HG03558 (cell line): ENCODE data around the gene ZNF331.
"Not testable (repeated sequence)": the region's sequence is repeated elsewhere in the genome, so short reads cannot be mapped to it uniquely, and the experiment has no call there.

Experiments used
- ATAC-seq: cut with Tn5 transposase; IDR thresholded peaks from one replicate; pipeline ENCODE4 v1.9.1; 2021; ENCODE audit warnings: moderate number of reproducible peaks; ENCODE audit not compliant: unreplicated experiment; ENCODE audit errors: extremely low read depth

Gene ZNF331

DNA sequence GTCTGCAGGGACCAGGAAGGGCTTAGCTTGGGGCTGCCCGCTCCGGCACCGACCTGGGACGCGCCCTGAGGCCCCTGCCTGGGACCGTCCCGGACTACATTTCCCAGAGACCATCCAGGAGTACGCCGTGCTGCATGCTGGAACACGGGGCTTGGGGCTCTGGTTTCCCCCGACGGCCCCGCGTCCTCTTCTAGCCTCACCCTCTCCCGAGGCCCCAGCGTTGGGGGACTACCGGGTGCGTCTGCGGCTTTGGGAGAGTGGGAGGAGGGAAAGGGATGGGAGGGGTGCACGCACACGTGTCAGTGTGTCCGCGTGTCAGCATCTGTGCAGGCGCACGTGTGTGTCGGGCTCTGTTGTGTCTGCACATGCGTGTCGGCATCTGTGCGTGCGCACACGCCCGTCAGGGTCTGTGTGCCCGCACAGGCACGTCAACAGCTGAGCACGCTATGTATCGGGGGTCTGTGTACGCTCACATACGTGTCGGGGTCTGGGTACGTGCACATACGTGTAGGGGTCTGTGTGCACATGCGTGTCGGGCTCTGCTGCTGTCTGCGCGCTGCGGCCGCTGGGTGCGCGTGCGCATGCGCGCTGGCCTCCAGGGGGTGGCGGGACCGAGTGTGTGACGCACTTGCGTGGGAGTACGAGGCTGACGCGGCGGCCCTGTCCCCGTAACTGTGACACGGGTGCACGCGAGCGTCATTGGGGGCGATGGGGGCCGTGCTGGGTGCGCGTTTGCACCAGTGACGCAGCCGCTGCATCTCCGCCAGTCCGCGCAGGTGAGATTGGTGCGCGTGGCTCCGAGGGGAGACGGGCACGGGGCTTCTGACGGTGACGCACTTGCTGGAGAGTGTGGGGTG is at the start of gene ZNF331:
Gene ZNF331 (plus strand): TSS at position 625 of the 857 bp plus-strand sequence. CDS start 31,232 bp downstream, outside the sequence.
- ATAC-seq: no peak

DNA sequence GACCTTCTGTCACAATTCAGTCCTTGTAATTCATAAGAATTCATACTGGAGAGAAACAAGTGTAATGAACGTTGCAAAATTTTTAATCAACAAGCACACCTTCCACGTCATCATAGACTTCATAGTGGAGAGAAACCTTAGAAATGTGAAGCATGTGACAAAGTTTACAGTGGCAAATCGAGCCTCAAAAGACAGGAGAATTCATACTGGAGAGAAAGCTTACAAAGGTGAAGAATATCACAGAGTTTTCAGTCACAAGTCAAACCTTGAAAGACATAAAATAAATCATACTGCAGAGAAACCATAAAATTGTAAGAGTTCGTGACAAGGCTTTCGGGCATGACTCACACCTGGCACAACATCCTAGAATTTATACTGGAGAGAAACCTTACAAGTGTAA is 45.8 kb upstream of the ZNF331 start:
- ATAC-seq: no peak

DNA sequence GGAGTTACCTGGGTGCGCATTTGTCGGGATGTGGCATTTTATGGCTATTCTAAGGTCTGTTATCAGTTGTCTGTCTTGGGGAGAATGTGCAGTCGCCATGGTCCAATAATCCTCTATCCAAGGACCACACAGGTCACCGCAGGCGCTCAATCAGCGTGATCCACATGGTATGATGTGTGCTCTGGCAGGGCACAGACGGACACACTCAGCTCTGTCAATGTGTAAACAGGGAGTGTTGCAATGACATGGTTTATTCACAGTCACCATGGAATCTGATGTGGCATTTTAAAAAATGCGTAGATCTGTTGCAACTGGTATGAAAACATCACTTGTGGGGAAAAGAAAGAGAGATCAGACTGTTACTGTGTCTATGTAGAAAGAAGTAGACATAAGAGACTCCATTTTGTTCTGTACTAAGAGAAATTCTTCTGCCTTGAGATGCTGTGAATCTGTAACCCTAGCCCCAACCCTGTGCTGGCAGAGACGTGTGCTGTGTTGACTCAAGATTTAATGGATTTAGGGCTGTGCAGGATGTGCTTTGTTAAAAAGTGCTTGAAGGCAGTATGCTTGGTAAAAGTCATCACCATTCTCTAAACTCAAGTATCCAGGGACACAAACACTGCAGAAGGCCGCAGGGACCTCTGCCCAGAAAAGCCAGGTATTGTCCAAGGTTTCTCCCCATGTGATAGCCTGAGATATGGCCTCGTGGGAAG is 40.5 kb upstream of the ZNF331 start:
- ATAC-seq: not testable (repeated sequence)

DNA sequence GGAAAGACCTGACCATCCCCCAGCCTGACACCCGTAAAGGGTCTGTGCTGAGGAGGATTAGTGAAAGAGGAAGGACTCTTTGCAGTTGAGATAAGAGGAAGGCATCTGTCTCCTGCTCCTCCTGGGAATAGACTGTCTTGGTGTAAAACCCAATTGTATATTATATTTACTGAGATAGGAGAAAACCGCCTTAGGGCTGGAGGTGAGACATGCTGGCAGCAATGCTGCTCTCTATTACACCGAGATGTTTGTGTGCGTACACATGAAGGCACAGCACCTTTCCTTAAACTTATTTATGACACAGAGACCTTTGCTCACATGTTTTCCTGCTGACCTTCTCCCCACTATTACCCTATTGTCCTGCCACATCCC is 39.9 kb upstream of the ZNF331 start:
- not testable (repeated sequence) for ATAC-seq

DNA sequence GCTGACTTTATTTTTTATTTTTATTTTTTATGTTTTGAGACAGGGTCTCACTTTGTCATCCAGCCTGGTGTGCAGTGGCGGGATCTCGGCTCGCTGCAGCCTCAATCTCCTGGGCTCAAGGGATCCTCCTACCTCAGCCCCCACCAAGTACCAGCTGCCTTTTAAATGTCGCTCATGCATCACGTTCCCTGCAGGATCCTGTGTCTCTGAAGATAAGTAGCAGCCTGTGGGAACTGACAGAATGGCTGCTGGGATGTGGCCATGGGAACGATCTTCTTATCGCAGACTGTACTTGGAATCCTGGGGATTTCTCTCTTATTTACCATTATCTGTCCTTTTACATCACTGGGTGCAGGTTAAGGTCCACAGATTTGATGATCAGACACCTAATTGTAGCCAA is 34.8 kb upstream of the ZNF331 start:
- not testable (repeated sequence) for ATAC-seq

DNA sequence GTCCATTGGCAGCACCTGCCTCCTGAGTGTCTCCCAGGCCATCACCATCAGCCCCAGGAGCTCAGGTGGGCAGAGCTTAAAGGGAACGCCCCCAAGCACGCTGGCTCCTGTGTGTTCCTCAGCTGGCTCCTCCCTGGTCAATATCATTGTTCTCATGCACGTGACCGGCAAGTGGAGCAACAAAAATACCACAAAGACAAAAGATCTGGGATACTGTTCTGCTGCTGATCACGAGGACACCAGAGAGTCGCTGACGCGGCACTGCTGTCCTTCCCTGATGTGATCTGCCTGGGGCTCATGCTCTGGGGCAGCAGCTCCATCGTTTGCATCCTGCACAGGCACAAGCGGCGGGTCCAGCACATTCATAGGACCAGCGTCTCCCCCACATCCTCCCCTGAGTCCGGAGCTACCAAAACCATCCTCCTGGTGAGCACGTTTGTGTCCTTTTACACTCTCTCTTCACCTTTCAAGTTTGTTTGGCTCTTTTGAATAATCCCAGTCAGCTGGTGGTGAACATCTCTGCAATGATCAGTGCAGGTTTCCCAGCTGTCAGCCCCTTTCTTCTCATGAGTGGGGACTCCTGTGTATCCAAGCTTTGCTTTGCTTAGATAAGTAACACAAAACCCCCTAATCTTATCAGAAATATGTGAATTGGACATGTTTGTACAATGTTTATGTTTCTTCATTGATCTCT is 34.1 kb upstream of the ZNF331 start:
- not testable (repeated sequence) for ATAC-seq

DNA sequence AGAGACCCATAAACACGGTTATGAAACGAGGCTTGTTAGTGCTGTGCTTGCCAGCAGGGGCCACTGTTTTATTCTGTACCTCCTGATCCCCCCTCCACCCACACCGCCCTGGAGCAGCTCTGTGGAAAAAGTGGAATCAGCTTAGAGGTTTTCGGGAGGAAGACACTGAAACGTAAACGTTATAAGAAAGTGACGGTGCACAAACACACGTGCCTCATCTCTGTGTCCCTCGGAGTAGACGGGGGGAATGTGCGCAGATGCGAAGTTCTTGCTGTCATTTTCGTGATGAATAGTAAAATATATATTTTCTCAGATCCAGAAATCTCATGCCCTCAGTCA is 33.6 kb upstream of the ZNF331 start:
- not testable (repeated sequence) for ATAC-seq

DNA sequence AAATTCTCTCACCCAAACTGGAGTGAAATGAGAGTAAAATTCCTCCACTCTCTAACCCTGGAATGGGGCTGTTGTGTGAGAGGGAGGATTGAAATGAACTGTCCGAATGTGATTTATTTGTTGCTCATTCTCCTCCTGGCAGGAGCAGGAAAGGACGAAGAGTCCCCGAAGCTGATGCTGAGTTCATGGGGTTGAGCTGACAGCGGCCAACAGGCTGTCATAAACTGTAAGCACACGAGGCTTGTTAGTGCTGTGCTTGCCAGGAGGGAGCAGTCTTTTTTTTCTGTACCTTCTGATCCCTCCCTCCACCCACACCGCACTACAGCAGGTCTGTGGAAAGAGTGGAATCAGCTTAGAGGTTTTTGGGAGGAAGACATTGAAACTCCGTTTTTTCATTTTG is 33.1 kb upstream of the ZNF331 start:
- no peak for ATAC-seq

DNA sequence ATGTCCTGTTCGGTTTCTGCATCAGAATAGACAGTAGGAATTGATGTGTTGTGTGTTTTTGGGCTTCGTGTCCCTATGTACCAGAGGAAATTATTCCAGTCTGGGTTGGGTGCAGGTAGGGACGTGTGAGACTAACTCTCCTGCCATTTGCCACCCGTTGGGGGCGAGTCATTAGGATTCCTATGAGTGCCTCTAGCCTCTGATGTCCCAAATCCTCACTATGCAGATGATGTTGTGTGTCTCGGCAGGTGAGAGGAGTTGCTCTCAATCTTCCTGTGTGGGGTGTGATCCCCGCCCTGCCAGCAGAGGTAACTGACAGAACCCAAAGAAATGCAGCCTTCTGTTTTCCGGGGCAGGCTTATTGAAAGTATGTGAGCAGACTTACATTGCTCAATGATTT is 31.2 kb upstream of the ZNF331 start:
- ATAC-seq: no peak

DNA sequence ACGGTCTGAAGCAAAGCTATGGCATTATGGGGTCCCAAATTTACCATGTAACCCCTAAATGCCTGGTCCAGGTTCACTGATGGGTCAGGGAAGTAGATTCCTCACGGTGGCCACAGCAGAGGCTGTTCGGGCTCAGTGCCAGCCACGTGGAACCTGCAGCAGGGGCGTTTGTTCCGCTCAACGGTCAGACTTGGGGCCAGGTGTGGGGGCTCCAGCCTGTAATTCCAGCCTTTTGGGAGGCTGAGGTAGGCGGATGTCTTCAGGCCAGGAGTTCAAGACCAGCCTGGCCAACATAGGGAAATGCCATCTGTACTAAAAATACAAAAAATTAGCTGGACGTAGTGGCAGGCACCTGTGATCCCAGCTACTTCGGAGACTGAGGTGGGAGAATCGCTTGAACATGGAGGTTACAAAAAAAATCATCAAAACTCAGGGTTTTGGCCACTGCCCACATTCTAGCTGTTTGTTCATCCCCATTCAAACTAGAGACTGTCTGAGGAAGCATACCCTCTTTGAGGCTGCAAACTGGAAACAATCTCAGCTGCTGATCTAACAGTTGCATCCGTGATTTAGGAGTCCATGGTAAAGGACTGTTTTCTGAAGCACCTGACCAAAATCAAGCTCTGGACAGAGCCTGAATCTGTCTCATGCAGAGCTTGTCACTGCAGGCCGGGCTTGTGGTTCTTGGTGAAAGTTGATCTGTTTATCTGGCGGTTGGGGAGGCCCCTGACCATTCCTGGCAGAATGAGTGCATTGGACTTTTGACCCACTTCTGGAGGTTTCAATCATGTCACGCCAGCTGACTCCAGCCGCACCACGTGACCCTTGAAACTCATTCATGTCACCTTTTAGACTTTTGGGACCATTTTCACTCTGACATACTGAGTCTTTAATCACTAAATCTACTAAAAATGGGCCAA is 30.2 kb upstream of the ZNF331 start:
- no peak for ATAC-seq

DNA sequence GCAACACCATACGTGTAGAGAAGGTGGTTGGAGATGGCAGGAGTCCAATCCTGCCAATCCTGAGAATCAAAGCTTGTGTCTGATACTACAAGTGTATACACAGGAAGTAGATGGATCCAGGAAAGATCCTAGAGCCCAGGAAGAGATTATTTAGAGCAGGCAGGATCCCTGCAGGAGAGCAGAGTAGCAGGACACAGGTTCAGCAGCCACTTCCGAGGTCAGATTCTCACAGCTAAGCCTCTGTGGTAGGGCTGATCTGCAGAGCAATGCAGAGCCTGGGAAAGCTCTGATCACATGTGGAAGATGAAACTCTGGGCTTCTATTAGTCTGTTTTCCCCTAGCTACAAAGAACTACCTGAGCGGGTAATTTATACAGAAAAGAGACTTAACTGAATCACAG is 28.5 kb upstream of the ZNF331 start:
- no peak for ATAC-seq

DNA sequence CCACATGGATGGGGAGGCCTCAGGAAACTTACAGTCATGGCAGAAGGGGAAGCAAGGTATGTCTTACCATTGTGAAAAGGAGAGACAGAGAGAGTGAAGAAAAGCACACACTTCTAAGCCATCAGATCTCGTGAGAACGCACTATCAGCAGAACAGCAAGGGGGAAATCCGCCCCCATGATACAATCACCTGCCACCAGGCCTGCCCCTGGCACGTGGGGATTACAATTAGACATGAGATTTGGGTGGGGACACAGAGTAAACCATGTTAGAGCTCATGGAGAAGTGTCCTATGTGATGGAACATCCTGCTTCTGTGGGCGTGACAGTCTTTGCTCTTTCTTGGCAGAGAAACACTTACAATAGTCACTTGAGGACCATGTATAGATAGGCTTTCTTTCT is 28.1 kb upstream of the ZNF331 start:
- ATAC-seq: no peak

DNA sequence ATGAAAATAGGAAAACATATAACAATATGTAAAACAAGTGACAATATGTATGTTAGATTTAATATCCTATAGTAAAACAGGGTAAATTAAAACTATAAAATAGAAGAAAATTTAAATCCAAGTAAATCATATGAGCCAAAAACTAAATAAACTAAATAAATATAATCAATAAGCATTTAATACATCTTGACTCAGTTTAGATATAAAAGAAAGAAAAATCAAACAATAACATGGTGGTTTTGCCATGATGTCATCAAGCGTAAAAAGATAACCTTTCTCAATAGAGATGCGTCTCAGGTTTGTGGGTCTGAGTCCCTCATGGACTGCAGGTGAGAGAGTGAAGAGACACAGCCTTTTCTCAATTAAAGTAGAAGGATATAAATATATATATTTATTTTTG is 26.6 kb upstream of the ZNF331 start:
- no peak for ATAC-seq

DNA sequence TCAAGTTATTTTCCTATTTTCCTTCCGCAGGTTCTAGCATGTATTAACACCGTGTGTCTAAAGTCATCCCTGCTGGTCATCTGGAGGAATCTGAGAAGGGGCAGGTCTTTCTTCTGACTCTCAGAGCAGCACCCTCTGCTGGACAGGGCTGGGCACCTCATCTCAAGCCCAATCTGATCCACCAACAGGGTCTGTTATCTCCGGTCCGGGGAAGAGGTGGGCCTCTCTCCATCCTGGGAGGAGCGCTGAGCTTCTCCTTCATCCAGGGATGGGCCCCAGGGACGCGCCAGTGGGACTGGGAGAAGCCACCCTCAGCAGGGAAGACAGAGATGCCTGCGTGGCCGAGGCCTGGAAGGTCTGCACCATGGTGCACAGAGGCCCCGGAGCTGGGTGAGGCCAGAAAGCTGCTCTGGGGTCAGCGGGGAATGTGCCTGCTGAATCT is 26.0 kb upstream of the ZNF331 start:
- ATAC-seq: no peak

DNA sequence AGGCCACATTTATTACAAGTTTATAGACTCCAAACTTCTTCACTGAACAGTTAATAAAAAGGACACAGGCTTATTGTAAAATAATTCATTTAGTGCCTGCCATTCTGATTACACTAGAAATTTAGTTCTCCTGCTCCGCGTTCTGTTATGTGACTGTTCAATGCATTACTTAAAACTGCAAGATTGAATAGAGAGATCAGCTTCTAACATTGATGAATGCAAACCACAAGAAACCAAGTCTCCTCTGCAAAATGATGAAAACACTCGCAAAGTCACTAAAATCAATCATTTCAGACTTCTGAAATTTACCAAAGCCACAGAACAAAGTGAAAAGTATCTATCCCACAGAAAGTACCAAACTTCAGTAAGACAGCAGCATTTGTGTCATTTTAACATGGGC is 22.9 kb upstream of the ZNF331 start:
- not testable (repeated sequence) for ATAC-seq

DNA sequence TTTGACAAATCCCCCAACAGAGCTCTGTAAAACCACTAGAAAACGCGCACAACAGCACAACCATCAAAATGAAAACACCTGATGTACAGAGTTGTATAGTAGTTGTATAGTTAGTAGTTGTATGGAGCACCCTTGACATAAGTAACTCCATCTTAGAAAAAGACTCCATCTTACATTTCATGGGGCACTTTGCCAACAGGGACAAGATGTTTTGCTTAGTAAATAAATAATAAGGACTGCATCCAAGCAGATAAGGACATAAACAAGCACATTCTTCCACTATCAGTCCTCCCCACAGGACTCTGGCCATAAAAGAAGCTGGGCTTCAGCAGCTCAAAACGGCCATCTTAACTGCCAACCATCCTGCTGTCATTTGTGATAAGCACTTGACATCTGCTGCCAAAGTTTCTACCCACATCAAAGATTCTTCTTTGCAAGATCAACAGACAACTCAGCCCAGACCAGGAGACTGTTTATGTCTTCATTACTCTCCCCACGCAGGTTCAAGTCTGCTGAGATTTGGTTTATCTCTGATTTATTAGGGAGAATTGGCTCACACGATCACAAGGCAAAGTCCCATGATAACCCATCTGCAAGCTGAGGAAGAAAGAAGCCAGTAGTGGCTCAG is 20.7 kb upstream of the ZNF331 start:
- ATAC-seq: no peak

DNA sequence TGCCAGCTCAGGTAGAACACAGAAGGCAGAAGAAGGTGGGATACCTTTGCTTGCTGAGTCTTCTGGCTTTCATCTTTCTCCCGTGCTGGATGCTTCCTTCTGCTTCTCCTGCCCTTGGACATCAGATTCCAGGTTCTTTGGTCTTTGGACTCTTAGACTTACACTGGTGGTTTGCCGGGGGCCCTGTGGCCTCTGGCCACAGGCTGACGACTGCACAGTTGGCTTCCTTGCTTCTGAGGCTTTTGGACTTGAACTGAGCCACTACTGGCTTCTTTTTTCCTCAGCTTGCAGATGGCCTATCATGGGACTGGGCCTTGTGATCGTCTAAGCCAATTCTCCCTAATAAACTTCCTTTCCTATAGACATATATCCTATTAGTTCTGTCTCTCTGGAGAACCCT is 19.8 kb upstream of the ZNF331 start:
- no peak for ATAC-seq

DNA sequence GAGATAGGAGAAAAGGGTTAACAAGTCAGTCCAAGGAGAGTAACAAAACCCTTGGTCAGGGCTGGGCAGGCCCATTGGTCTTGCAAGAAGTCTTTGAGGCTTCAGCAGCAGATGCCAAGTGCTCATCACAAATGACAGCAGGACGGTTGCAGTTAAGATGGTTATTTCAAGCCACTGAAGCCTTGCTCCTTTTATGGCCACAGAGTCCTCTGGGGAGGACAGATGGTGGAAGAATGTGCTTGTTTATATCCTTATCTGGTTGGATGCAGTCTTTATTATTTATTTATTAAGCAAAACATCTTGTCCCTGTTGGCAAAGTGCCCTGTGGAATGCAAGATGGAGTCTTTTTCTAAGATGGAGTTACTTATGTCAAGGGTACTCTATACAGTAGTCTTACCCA is 19.2 kb upstream of the ZNF331 start:
- ATAC-seq: no peak

DNA sequence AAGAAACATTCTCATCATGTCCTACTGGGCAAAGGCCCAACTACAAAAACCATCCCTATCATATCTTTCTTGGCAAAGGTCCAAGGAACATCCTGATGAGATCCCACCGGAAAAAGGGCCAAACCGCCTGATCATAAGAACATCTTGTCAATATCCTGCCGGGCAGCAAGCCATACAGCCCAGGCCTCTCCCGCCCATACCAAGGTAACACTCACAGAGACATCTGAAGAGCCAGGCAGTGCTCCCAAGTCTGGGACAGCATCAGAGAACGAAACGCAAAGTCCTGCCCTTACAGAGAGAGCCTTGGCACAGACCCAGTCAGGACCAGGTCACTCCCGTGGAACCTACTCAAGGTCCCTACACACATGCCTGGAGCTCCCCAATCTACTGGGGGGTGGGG is 18.5 kb upstream of the ZNF331 start:
- ATAC-seq: no peak

DNA sequence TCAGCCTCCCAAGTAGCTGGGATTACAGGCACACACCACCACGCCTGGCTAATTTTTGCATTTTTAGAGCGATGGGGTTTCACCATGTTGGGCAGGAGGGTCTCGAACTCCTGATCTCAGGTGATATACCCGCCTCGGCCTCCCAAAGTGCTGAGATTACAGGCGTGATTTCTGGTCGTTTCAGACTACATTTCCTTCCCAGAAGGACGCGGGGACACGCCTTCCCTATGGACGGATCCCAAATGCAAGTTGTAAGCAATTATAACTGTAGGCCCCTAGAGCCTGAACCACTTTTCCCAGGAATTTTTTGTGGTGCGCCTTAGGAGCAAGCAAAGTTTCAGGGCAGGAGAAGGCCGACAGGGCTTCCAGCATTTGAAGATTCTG is 17.8 kb upstream of the ZNF331 start:
- ATAC-seq: no peak
